Kidney (tissue), 14 donors: Measurements from ENCODE around the gene ANKRD44. TPM values are rescaled to one million over a fixed set of nuclear protein-coding genes. Genes with fewer than 3 reads are reported as not detected.

Experiments
- DNase-seq, 5 donors: peaks; one replicate each; pipeline ENCODE4 v3.0.0-alpha.2; 2013 to 2020
- FAIRE-seq: peaks from 2 replicates; lab custom pipeline; 2012; peaks lifted over from hg19 to GRCh38; lab: Jason Lieb, UNC
- H3K27ac ChIP-seq, 2 donors: one replicate each; pipeline ENCODE4 v1.7.0; 2013; ENCODE audit warnings: low read depth in 2 of 2, low read length in 2 of 2, inconsistent platforms in 1 of 2
- H3K27me3 ChIP-seq: one replicate; pipeline ENCODE4 v1.7.1; 2013; ENCODE audit warnings: low read length, inconsistent platforms; ENCODE audit not compliant: control insufficient read depth, insufficient read depth
- H3K36me3 ChIP-seq, 3 donors: one replicate each; pipeline versions ENCODE4 v1.7.0 to v1.7.1; 2013; ENCODE audit warnings: low read length in 3 of 3, control low read depth in 1 of 3, inconsistent platforms in 1 of 3; ENCODE audit not compliant: insufficient read depth in 3 of 3, control insufficient read depth in 2 of 3
- H3K4me1 ChIP-seq, 3 donors: one replicate each; pipeline versions ENCODE4 v1.7.0 to v1.7.1; 2013; ENCODE audit warnings: low read length in 3 of 3, inconsistent platforms in 1 of 3, low read depth in 1 of 3; ENCODE audit not compliant: control insufficient read depth in 2 of 3, insufficient read depth in 2 of 3
- H3K4me3 ChIP-seq, 3 donors: one replicate each; pipeline versions ENCODE4 v1.7.0 to v1.8.1; 2013; ENCODE audit warnings: low read length in 3 of 3, control low read depth in 1 of 3, inconsistent platforms in 1 of 3
- H3K9ac ChIP-seq, 3 donors: one replicate each; pipeline versions ENCODE4 v1.7.0 to v1.7.1; 2013; ENCODE audit warnings: low read length in 3 of 3, control low read depth in 1 of 3, inconsistent platforms in 1 of 3
- H3K9me3 ChIP-seq, 3 donors: one replicate each; pipeline versions ENCODE4 v1.7.0 to v1.7.1; 2013; ENCODE audit warnings: low read length in 3 of 3, control low read depth in 1 of 3, inconsistent platforms in 1 of 3; ENCODE audit not compliant: control insufficient read depth in 2 of 3, insufficient read depth in 1 of 3
- intact Hi-C: fragments of 100-400 bp; cut with DNase I; formaldehyde crosslinking; loops from one replicate; pipeline ENCODE4 v1.11.1; 2022
- polyA plus RNA-seq: library from polyadenylated mRNA; stranded (reverse); fragments of 350-450 nt; fragmentation: Illumina TruSeq; extraction: RNeasy Lipid Tissue Mini Kit (QIAGEN cat#74804); gene quantifications from one replicate; pipeline ENCODE4 v1.2.3, GENCODE V29; 2014; ENCODE audit warnings: low read depth, low replicate concordance; ENCODE audit not compliant: insufficient read depth
- total RNA-seq: library from RNA; stranded (reverse); fragmentation: NEBNext Ultra II Directional; extraction: Animal tissue kit (Norgen Biotek cat#: 25700); gene quantifications from one replicate; pipeline ENCODE4 v1.2.1, GENCODE V29; 2021
- TF ChIP-seq, protein P1 (sequence below): IDR thresholded peaks from 3 replicates; pipeline ENCODE4 v1.5.1; 2012; ENCODE audit warnings: mild to moderate bottlenecking, moderate library complexity, borderline replicate concordance; ENCODE audit not compliant: insufficient read depth; ENCODE audit errors: extremely low read depth
- donor health status: control.
- donor health status: control.
- donor health status: control.
- donor health status: control.
- donor health status: control.
- donor health status: DM: yes; HTN: yes; CAD: no.
- donor health status: Normal renal cell carcinoma (clear cell type).

Gene ANKRD44
- total and polyA plus RNA-seq, 2 donors from 2014 or later: 2.2 to 39.2 TPM

DNA sequence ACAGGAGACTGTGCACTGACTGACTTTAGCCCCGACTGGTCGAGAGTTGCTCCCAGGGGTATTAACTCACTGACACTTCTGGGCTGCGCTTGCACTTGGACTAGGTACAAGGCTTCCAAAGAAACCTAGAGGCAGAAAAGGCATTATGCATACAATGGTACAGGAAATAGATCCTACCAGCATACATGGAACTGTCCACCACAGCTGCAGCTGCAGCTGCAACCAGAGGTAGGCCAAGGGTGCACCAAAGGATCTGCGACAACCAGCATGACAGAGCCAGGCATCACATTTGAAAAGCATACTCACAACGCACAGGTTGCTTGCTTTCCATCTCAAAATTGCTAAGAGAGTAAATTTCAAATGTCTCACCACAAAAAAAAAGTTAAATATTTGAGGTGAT lies 361.5 kb downstream of the ANKRD44 start:
- DNase-seq: no peak
- no peak overlapping the region for H3K9ac ChIP-seq
- H3K4me3 ChIP-seq: no peak overlapping the region
- intact Hi-C loops: no loop called here
- TF ChIP-seq, protein P1, sequence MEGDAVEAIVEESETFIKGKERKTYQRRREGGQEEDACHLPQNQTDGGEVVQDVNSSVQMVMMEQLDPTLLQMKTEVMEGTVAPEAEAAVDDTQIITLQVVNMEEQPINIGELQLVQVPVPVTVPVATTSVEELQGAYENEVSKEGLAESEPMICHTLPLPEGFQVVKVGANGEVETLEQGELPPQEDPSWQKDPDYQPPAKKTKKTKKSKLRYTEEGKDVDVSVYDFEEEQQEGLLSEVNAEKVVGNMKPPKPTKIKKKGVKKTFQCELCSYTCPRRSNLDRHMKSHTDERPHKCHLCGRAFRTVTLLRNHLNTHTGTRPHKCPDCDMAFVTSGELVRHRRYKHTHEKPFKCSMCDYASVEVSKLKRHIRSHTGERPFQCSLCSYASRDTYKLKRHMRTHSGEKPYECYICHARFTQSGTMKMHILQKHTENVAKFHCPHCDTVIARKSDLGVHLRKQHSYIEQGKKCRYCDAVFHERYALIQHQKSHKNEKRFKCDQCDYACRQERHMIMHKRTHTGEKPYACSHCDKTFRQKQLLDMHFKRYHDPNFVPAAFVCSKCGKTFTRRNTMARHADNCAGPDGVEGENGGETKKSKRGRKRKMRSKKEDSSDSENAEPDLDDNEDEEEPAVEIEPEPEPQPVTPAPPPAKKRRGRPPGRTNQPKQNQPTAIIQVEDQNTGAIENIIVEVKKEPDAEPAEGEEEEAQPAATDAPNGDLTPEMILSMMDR: no peak
- H3K9me3 ChIP-seq: no peaks in the 10 kb centered on the region
- H3K27me3 ChIP-seq: no peaks in the 10 kb centered on the region
- no peaks in the 10 kb centered on the region for H3K36me3 ChIP-seq
- no peak for FAIRE-seq
- H3K4me1 ChIP-seq: no peaks in the 10 kb centered on the region
- H3K27ac ChIP-seq: no peak overlapping the region

DNA sequence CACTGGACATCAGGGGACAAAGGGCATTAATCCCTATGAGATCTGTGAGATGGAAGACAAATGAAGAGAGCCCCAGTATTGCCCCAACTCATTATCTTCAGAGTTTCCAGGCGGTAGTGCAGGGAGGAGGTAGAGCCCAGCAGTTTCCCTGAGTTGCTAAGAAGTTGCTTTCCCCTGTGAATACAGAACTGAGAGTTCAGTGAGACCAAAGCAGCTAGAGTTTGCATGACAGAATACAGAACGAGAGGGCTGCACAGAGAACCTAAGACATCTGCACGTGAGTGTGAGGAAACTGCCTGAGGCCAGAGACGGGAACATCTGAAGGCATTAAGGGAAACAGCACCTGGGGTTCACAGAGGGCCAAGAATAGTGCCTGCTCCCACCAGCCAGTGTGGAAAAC lies 366.0 kb downstream of the ANKRD44 start:
- H3K4me1 ChIP-seq: no peaks in the 10 kb centered on the region
- H3K27ac ChIP-seq: no peak overlapping the region
- intact Hi-C loops: no loop called here
- DNase-seq (no peak), FAIRE-seq (no peak)
- TF ChIP-seq, protein P1: no peak
- no peak overlapping the region for H3K4me3 ChIP-seq
- H3K36me3 ChIP-seq: no peaks in the 10 kb centered on the region
- H3K9ac ChIP-seq: no peak overlapping the region
- no peaks in the 10 kb centered on the region for H3K9me3 ChIP-seq
- no peaks in the 10 kb centered on the region for H3K27me3 ChIP-seq

DNA sequence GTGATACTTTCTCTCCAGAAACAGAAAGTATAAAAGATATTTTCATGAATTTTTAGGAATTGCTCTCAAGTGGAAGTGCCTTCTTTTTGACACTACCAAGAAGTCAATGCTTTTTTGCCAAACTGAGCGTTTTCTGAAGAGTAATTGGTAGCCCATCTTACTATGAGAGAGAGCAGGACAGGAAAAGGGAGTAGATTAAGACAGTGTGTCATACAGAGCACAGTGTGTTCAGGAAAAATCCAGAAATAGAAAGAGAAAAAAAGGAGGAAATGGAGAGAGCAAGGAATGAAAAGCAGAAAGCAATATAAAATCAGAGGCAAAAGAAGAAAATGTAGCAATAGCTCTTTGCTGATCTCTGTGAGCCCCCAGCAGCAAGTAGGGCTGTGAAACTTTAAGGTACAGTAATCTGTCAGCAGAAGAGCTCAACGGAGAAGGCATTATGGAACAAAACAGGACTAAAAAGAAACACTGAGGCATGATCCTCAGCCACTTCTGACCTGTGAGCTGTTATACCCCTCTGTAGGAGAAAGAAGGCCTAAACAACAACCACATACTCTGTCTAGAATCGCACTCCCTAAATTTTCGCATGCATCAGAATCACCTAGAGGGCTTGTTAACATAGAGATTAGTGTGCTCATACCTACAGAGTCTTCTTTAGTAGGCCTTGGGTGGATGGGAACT lies 369.0 kb downstream of the ANKRD44 start:
- Histone ChIP-seq H3K4me1 (no peaks in the 10 kb centered on the region), H3K36me3 (no peaks in the 10 kb centered on the region), H3K9me3 (no peaks in the 10 kb centered on the region), H3K27ac (no peak overlapping the region), H3K9ac (no peak overlapping the region), H3K4me3 (no peak overlapping the region), H3K27me3 (no peaks in the 10 kb centered on the region)
- TF ChIP-seq, protein P1: no peak
- intact Hi-C loops: no loop called here
- FAIRE-seq (no peak), DNase-seq (no peak)

DNA sequence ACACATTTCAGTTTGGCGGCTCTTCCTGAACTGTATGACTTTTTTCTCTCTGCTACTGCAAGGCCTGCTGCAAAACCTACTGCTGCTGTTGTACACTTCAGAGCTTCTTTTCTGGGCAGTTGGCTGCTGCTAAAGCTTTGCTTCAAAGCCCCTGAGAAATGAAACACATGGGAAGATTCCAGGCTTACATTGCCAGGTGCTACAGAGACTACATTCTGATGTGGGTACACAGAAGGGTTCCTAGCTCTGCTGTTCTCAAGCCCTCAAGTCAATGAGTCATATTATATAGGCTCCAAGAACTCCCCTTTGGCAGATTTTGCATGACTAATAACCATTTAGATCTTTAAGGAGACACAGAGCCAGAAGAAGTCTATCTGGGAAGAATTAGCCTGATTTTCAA lies 371.2 kb downstream of the ANKRD44 start:
- no peaks in the 10 kb centered on the region for H3K27me3 ChIP-seq
- no peak overlapping the region for H3K9ac ChIP-seq
- DNase-seq (no peak), FAIRE-seq (no peak)
- no peak overlapping the region for H3K4me3 ChIP-seq
- no peaks in the 10 kb centered on the region for H3K4me1 ChIP-seq
- H3K36me3 ChIP-seq: no peaks in the 10 kb centered on the region
- intact Hi-C loops: no loop called here
- H3K9me3 ChIP-seq: no peaks in the 10 kb centered on the region
- TF ChIP-seq, protein P1: no peak
- no peak overlapping the region for H3K27ac ChIP-seq
